Measurements from ENCODE around the gene GALNS. TPM values are rescaled to one million over a fixed set of nuclear protein-coding genes. Genes with fewer than 3 reads are reported as not detected.

Gene GALNS
- total and polyA plus RNA-seq, 4 donors = 6.8 to 20.6 (median 10.8) TPM

DNA sequence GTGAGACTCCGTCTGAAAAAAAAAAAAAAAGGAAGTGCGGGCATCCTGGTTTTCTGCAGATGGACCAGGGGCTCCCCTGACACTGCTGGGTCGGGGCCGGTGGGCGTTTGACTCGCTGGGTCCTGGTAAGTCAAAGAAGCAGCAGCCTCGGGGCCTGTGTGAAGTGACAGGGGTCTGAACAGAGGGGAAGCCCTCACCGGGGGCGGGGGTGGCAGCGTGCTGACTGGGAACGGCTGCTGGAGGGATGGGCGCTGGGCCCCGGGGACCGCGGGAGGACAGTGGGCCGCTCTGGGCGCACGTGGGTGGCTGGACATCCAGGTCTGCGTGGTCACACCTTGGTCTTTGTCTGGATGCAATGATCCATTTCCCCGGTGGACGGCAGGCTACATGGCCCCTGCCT, 8.2 kb downstream of the GALNS start:
- no peak overlapping the region for H3K27ac ChIP-seq (ENCODE audit: low read depth in 1 of 2, low read length in 2 of 2)
- peaks cover 0 to 10% (median 8%) of the 10 kb centered on the region in 4 donors for H3K4me1 ChIP-seq (ENCODE audit: control insufficient read depth in 4 of 4, insufficient read depth in 4 of 4, low read length in 3 of 4)
- H3K4me3 ChIP-seq (ENCODE audit: low read depth in 1 of 3, low read length in 3 of 3) = no peak overlapping the region
- 95% methylated on average over 21 of the region's 21 CpGs for WGBS
- no peak overlapping the region for H3K9ac ChIP-seq (ENCODE audit: low read depth in 1 of 2, low read length in 2 of 2)
- DNase-seq (ENCODE audit: low spot score) = no peak
- no peak for TF ChIP-seq RAD21 (IDR thresholded peaks at IDR 0.05)
- no peak for TF ChIP-seq HNF4A (conservative IDR thresholded peaks at IDR 0.05)
- TF ChIP-seq GABPA (IDR thresholded peaks at IDR 0.05 in 1 of 2, conservative IDR thresholded peaks at IDR 0.05 in 1 of 2) = no peak
- TF ChIP-seq SP1 (IDR thresholded peaks at IDR 0.05) = no peak
- TF ChIP-seq TAF1 (conservative IDR thresholded peaks at IDR 0.05) = no peak
- no peak for TF ChIP-seq JUND (IDR thresholded peaks at IDR 0.05)
- no peak for TF ChIP-seq HNF4G (IDR thresholded peaks at IDR 0.05)
- TF ChIP-seq, protein P1, sequence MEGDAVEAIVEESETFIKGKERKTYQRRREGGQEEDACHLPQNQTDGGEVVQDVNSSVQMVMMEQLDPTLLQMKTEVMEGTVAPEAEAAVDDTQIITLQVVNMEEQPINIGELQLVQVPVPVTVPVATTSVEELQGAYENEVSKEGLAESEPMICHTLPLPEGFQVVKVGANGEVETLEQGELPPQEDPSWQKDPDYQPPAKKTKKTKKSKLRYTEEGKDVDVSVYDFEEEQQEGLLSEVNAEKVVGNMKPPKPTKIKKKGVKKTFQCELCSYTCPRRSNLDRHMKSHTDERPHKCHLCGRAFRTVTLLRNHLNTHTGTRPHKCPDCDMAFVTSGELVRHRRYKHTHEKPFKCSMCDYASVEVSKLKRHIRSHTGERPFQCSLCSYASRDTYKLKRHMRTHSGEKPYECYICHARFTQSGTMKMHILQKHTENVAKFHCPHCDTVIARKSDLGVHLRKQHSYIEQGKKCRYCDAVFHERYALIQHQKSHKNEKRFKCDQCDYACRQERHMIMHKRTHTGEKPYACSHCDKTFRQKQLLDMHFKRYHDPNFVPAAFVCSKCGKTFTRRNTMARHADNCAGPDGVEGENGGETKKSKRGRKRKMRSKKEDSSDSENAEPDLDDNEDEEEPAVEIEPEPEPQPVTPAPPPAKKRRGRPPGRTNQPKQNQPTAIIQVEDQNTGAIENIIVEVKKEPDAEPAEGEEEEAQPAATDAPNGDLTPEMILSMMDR (IDR thresholded peaks at IDR 0.05; ENCODE audit: low read depth, low read length, missing input control) = no peak
- TF ChIP-seq FOXA1 (IDR thresholded peaks at IDR 0.05) = no peak
- TF ChIP-seq, protein P2, sequence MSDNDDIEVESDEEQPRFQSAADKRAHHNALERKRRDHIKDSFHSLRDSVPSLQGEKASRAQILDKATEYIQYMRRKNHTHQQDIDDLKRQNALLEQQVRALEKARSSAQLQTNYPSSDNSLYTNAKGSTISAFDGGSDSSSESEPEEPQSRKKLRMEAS (IDR thresholded peaks at IDR 0.05) = no peak
- TF ChIP-seq, protein P3, sequence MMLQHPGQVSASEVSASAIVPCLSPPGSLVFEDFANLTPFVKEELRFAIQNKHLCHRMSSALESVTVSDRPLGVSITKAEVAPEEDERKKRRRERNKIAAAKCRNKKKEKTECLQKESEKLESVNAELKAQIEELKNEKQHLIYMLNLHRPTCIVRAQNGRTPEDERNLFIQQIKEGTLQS (IDR thresholded peaks at IDR 0.05) = no peak
- no peak for TF ChIP-seq EGR1 (IDR thresholded peaks at IDR 0.05; ENCODE audit: low read depth in 2 of 2)
- TF ChIP-seq YY1 (IDR thresholded peaks at IDR 0.05) = no peak
- no peak for TF ChIP-seq RXRA (IDR thresholded peaks at IDR 0.05)
- no peak for TF ChIP-seq FOXA2 (IDR thresholded peaks at IDR 0.05)
- H3K27me3 ChIP-seq (ENCODE audit: control insufficient read depth in 4 of 4, insufficient read depth in 4 of 4, low read length in 3 of 4) = no peaks in the 10 kb centered on the region
- no peaks in the 10 kb centered on the region for H3K9me3 ChIP-seq (ENCODE audit: control insufficient read depth in 4 of 4, low read length in 3 of 4)
- H3K36me3 ChIP-seq (ENCODE audit: control insufficient read depth in 4 of 4, insufficient read depth in 3 of 4, low read depth in 1 of 4, low read length in 3 of 4) = peaks cover 0 to 6% (median under 1%) of the 10 kb centered on the region in 4 donors

DNA sequence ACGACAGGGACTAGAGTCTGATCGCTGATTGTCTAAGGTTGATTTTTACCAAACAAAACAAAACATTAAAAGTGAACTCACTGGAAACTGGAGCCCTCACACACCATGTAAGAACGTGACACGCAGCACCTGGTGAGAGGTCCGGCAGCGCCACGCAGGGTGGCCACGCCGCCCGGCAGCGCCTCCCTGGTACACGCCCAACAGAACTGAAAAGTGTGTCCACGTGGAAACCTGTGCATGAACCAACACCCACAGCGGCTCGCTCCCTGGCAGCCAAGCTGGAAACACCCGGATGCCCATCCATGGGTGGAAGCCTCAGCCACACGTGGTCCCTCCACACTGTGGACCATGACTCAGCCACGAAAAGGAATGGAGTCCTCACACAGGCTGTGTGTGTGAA, 9.1 kb downstream of the GALNS start:
- no peak for DNase-seq (ENCODE audit: low spot score)
- TF ChIP-seq FOXA2 (IDR thresholded peaks at IDR 0.05) (no peak), JUND (IDR thresholded peaks at IDR 0.05) (no peak), NR2F2 (IDR thresholded peaks at IDR 0.05) (no peak), RXRA (IDR thresholded peaks at IDR 0.05) (no peak), YY1 (IDR thresholded peaks at IDR 0.05) (no peak), TAF1 (conservative IDR thresholded peaks at IDR 0.05) (no peak), HNF4G (IDR thresholded peaks at IDR 0.05) (no peak), FOXA1 (IDR thresholded peaks at IDR 0.05) (no peak), SP1 (IDR thresholded peaks at IDR 0.05) (no peak), RAD21 (IDR thresholded peaks at IDR 0.05) (no peak), EGR1 (IDR thresholded peaks at IDR 0.05; ENCODE audit: low read depth in 2 of 2) (no peak), GABPA (IDR thresholded peaks at IDR 0.05 in 1 of 2, conservative IDR thresholded peaks at IDR 0.05 in 1 of 2) (no peak), HNF4A (conservative IDR thresholded peaks at IDR 0.05) (no peak)
- TF ChIP-seq, protein P4, sequence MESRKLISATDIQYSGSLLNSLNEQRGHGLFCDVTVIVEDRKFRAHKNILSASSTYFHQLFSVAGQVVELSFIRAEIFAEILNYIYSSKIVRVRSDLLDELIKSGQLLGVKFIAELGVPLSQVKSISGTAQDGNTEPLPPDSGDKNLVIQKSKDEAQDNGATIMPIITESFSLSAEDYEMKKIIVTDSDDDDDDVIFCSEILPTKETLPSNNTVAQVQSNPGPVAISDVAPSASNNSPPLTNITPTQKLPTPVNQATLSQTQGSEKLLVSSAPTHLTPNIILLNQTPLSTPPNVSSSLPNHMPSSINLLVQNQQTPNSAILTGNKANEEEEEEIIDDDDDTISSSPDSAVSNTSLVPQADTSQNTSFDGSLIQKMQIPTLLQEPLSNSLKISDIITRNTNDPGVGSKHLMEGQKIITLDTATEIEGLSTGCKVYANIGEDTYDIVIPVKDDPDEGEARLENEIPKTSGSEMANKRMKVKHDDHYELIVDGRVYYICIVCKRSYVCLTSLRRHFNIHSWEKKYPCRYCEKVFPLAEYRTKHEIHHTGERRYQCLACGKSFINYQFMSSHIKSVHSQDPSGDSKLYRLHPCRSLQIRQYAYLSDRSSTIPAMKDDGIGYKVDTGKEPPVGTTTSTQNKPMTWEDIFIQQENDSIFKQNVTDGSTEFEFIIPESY (IDR thresholded peaks at IDR 0.05) = no peak
- TF ChIP-seq, protein P3 (IDR thresholded peaks at IDR 0.05) = no peak
- TF ChIP-seq, protein P5, sequence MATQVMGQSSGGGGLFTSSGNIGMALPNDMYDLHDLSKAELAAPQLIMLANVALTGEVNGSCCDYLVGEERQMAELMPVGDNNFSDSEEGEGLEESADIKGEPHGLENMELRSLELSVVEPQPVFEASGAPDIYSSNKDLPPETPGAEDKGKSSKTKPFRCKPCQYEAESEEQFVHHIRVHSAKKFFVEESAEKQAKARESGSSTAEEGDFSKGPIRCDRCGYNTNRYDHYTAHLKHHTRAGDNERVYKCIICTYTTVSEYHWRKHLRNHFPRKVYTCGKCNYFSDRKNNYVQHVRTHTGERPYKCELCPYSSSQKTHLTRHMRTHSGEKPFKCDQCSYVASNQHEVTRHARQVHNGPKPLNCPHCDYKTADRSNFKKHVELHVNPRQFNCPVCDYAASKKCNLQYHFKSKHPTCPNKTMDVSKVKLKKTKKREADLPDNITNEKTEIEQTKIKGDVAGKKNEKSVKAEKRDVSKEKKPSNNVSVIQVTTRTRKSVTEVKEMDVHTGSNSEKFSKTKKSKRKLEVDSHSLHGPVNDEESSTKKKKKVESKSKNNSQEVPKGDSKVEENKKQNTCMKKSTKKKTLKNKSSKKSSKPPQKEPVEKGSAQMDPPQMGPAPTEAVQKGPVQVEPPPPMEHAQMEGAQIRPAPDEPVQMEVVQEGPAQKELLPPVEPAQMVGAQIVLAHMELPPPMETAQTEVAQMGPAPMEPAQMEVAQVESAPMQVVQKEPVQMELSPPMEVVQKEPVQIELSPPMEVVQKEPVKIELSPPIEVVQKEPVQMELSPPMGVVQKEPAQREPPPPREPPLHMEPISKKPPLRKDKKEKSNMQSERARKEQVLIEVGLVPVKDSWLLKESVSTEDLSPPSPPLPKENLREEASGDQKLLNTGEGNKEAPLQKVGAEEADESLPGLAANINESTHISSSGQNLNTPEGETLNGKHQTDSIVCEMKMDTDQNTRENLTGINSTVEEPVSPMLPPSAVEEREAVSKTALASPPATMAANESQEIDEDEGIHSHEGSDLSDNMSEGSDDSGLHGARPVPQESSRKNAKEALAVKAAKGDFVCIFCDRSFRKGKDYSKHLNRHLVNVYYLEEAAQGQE (IDR thresholded peaks at IDR 0.05) = no peak
- TF ChIP-seq, protein P2 (IDR thresholded peaks at IDR 0.05) = no peak
- TF ChIP-seq, protein P1 (IDR thresholded peaks at IDR 0.05; ENCODE audit: low read depth, low read length, missing input control) = no peak
- Histone ChIP-seq H3K27ac (ENCODE audit: low read depth in 1 of 2, low read length in 2 of 2) (no peak overlapping the region), H3K4me3 (ENCODE audit: low read depth in 1 of 3, low read length in 3 of 3) (no peak overlapping the region), H3K4me1 (ENCODE audit: control insufficient read depth in 4 of 4, insufficient read depth in 4 of 4, low read length in 3 of 4) (peaks cover 0 to 10% (median 7%) of the 10 kb centered on the region in 4 donors), H3K27me3 (ENCODE audit: control insufficient read depth in 4 of 4, insufficient read depth in 4 of 4, low read length in 3 of 4) (no peaks in the 10 kb centered on the region), H3K9ac (ENCODE audit: low read depth in 1 of 2, low read length in 2 of 2) (no peak overlapping the region), H3K36me3 (ENCODE audit: control insufficient read depth in 4 of 4, insufficient read depth in 3 of 4, low read depth in 1 of 4, low read length in 3 of 4) (peaks cover 0 to 10% (median under 1%) of the 10 kb centered on the region in 4 donors), H3K9me3 (ENCODE audit: control insufficient read depth in 4 of 4, low read length in 3 of 4) (no peaks in the 10 kb centered on the region)
- 97% methylated on average over 18 of the region's 18 CpGs for WGBS
